GM21526 (cell line): Measurements from ENCODE around the gene KDM5A.
"Not testable (repeated sequence)": the region's sequence is repeated elsewhere in the genome, so short reads cannot be mapped to it uniquely, and the experiment has no call there.

ENCODE experiments used
- ATAC-seq: cut with Tn5 transposase; IDR thresholded peaks from one replicate; pipeline ENCODE4 v1.9.1; 2021; ENCODE audit warnings: moderate library complexity; ENCODE audit not compliant: unreplicated experiment, low FRiP score

KDM5A gene

DNA sequence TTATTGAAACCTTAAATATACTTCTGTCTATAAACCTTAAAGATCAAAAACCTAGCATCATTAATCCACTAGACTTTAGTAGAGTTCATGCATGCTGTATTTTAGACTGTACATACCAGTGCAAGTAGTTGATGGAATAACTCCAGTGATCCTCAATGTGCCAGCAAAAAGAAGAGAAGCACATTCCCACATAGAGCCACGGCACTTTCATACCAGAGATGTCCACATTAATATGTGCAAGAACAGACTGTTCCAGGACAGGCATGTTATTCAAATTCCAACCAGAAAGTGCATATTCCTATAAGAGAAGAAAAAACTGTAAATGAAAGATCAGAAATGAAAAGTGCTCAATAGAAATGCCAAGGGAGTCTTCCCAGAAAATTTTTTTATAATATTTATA, 55.0 kb downstream of the KDM5A start:
- ATAC-seq: no peak

DNA sequence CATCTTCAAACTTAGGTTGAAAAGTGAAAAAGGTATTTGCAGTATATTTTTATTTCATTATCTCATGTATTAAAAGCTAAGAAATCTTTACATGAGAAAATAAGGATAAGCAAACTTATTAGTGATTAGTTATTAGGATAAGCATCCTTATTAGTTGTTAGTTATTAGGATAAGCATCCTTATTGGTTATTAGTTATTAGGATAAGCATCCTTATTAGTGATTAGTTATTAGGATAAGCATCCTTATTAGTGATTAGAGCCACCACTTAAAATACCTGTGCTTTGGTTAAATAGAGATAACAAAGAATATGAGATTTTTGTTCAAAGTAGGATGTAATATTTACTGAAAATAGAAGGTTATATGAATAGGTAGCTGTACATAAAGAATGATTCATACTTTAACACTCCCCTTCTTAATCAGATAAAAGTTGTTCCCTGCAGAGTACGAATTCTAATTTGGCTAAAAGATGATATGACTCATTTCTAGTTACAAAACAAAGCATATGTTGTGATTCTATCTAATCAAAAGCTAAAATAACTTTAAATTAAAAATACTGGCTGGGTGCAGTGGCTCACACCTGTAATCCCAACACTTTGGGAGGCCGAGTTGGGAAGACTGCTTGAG, 56.4 kb downstream of the KDM5A start:
- ATAC-seq: no peak

DNA sequence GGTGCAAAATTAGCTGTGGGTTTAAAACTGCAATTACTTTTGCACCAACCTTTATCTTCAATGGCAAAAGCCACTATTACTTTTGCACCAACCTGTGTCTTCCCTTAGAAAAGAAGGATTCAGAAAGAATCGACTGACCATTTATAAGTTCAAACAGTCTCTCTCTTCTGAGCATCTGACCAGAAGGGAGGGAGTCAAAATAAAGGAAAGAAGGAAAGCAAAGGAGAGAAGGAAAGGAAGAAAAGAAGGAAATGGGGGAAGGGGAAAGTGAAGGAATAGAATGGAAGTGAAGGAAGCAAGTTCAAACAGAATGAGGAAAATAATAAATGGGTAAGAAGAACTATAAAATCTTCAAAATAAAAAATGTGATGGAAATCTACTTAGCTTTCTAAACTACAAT, 57.8 kb downstream of the KDM5A start:
- ATAC-seq: no peak

DNA sequence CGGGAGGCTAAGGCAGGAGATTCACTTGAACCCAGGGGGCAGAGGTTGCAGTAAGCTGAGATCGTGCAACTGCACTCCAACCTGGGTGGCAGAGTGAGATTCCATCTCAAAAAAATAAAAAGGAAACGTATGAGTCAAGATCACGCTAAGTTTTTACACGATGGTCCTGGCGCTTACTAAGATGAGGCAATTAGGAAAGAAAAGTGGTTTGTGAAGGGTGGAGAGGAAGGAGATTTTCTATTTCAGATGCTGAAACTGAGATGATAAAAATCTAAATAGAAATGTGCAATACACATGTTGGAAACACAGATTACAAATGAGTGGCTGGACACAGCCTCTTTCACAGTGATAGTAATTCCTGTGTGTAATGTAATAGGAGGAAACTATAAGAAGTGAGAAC, 63.2 kb downstream of the KDM5A start:
- no peak for ATAC-seq

DNA sequence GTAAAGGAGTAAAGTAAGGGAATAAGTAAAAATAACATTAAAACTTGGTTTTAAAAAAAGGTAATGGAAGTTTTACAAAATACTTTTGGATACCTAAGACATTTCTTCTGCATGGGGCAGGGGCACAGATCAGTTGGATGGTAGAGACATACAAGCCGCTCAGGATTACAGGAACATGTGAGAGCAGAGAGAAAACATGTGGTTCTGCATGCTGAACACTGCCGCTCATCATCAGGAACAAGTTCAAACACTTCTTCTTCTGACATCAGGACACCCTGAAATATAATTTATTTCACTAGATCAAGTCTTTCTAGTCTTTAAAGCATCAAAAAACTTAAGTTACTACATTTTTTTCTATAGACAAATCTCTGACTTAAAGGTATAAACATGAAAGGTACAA, 65.6 kb downstream of the KDM5A start:
- no peak for ATAC-seq

DNA sequence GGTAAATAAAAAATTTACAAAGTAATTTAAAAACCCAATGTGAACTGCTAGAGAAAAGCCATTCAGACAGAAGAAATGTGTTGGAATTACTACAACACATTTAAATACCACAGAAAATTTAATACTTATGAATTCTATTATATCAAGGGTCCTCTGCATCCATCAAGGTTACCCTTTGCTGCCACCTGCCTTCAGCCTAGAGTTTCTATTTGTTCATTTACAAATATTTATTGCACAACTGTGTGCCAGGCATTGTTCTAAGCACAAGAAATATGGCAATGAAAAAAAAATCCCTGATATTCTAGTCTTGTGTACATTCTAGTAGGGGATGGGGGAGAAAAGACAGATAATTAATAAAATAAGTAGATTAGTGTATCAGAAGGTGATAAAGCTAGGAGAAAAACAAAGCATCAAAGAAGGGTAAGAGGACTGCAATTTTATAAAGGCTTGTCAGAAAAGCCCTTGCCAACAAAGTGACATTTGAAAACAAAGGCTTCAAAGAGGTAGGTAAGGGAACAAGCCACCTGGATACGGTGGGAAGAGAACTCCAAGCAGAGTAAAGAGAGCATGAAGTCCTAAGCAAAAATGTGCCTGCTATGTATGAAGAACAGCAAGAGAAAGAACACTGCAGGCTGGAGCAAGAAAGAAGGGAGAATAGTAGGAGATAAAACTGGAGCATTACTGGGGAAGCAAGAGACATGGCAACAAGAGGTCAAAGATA, 67.4 kb downstream of the KDM5A start:
- ATAC-seq: no peak

DNA sequence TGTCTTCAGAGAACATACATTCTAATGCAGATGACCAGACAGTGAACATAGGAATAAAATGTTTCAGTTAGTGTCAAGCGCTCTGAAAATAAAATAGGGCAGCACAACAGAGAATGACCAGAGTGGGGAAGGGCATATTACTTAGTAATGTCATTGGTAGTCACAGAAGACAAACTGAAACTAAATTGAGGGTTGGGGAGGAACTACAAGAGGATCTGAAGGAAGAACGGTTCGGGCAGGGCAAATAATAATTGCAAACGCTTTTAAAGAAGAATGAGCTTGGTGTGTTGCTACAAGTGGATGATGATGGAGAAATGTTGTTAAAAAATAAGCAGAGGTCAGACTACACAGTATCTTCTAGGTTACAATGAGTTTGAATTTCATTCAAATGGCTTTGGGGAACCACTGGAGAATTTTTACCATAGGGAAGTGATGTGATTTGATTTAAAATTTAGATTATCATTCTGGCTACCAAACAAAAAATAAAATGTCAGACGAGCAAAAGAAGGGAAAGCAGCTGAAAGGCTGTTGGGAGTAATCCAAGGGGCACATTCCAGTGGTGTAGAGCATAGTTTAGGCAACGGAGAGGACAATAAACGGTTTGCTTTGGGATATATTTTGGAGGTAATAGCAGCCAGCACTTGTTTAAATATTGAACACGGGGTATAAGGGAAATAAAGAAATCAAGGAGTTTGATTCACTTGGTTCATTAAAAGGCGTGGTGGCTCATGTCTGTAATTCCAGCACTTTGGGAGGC, 70.2 kb downstream of the KDM5A start:
- no peak for ATAC-seq

DNA sequence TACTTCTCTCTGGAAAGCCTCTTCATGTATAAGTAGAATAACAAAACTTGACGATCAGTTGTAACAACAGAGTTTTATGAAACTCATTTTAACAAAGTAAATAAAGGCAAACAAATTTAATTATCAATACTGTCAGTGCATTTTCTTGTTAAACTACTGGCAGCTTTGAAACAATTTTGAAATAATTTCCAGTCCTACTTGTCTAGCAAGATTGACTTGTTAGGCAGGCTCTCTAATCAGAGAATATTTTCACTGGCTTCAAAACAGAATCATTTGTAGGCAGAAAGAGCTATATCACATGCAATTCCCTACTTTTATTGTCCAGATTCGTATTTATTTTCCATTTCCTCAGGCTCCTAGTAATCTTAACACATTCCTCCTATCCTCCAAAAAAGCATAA, 80.6 kb downstream of the KDM5A start:
- no peak for ATAC-seq

DNA sequence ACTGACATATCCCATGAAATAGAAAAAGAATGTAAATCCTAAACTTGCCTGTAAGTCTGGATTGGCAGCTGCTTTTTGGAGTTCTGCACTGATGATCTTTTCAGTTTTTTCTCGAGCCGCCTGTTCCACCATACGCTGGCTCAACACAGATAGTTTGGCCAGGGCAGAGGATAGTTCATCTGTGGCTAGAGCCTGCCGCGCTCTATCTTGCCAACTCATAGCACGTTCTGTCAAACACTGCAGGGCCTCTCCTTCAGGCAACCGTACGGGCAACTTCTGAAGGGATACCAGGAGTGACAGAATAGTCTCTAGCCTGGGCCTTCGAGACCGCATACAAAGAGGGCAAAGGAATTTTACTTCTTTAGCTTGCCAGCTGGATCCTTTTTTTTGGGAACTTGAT, 81.7 kb downstream of the KDM5A start:
- ATAC-seq: no peak

DNA sequence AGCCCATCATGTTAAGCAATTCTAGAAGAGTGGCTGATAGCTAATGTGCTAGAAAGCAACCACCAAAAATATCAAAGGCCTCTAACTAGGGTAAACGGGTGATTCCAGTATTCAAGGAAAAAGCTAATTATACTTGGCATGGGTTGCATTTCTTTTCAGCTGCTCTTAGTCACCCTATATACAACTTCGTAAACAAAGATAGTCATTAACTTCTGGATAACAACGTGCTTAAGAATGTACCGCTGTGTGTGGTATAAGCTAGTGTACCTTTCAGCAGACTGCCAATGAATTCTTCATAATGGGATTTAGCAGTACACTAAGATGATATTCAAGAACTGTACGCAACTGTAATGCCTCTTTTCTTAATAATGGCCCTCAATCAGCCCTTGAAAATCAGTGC, 84.3 kb downstream of the KDM5A start:
- no peak for ATAC-seq

DNA sequence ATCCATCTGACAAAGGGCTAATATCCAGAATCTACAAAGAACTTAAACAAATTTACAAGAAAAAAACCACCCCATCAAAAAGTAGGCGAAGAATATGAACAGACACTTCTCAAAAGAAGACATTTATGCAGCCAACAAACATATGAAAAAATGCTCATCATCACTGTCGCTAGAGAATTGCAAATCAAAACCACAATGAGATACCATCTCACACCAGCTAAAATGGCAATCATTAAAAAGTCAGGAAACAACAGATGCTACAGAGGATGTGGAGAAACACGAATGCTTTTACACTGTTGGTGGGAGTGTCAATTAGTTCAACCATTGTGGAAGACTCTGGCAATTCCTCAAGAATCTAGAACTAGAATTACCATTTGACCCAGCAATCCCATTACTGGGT, 86.4 kb downstream of the KDM5A start:
- not testable (repeated sequence) for ATAC-seq

DNA sequence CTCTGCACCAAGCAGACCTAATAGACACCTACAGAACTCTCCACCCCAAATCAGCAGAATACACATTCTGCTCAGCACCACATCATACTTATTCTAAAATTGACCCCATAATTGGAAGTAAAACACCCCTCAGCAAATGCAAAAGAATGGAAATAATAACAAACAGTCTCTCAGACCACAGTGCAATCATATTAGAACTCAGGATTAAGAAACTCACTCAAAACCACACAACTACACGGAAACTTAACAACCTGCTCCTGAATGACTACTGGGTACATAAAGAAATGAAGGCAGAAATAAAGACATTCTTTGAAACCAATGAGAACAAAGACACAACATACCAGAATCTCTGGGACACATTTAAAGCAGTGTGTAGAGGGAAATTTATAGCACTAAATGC, 89.0 kb downstream of the KDM5A start:
- not testable (repeated sequence) for ATAC-seq

DNA sequence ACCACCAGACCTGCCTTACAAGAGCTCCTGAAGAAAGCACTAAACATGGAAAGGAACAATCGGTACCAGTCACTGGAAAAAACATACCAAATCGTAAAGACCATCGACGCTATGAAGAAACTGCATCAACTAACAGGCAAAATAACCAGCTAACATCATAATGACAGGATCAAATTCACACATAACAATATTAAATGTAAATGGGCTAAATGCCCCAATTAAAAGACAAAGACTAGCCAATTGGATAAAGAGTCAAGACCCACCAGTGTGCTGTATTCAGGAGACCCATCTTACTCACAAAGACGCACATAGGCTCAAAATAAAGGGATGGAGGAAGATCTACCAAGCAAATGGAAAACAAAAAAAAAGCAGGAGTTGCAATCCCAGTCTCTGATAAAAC, 89.6 kb downstream of the KDM5A start:
- ATAC-seq: not testable (repeated sequence)

DNA sequence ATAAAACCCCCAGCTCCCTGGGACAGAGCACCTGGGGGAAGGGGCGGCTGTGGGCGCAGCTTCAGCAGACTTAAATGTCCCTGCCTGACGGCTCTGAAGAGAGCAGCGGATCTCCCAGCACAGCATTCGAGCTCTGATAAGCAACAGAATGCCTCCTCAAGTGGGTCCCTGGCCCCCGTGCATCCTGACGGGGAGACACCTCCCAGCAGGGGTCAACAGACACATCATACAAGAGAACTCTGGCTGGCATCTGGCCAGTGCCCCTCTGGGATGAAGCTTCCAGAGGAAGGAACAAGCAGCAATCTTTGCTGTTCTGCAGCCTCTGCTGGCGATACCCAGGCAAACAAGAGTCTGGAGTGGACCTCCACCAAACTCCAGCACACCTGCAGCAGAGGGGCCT, 91.1 kb downstream of the KDM5A start:
- not testable (repeated sequence) for ATAC-seq

DNA sequence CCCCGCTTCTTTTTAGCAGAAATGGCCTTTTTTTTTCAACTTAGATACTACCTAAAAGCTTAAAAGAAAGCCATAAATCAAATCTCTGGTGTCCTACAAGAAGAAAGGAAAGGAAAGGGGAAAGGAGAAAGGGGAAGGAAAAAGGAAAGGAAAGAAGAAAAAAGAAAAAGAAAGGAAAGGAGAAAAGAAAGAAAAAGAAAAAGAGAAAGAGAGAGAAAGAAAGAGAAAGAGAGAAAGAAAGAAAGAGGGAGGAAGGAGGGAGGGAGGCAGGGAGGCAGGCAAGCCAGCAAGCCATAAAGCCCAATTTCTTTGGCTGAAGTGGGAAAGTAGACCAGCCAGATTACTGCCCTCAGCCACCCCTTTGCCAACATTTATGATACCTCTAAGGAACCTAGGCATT, 94.0 kb downstream of the KDM5A start:
- ATAC-seq: no peak

DNA sequence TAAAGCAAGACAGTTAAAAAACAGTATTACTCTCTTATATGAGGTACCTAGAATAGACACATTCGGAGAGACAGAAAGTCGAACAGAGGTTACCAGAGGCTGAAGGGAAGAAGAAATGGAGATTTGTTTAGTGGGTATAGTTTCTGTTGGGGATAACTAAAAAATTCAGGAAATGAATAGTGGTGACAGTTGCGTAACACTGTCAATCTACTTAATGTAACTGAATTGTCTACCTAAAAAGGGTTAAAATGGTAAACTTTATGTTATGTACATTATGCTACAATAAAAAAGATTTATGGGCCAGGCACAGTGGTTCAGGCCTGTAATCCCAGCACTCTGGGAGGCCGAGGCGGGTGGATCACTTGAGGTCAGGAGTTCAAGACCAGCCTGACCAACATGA, 95.9 kb downstream of the KDM5A start:
- no peak for ATAC-seq

DNA sequence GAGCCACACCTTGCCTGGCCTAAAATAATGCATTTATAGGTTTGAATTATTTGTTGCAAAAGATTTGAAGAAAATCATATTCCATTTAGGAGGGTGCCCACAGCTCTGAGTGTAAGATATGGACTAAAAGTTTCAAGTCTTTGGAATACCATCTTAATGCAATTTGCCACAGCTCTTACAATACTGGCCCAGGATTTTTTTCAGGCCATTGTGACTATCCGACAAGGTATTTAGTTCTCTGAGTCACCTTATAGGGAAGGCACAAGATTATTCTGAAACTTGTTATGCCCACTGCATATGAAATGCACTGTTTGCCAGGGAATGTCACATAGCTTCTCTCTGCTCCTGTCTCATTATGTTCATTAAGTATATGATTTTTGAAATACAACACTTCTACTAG, 96.9 kb downstream of the KDM5A start:
- ATAC-seq: no peak

DNA sequence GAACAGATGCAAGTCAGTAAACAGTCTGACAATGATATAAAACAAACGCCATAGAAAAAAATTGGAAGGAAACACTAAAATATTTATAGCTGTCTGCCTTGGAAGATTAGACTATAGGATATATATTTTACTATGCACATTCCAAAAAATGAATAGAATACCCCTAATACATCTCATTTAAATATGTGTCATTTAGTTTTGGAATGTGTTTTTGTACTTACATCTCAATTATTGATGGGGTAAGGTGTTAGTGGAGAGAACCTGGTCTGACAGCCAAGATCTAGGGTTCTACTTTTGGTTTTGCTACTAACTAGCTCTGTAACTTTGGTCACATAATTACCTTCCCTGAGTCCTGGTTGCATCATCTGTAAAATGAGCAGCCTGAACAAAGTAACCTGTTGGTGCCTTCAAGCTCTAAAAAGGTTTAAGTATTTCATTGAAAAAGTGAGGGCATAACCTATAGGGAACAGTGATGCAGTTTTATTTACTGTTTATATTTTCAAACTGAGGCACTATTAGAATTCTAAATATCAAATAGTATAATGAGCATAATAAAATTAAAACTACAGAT, 97.9 kb downstream of the KDM5A start:
- no peak for ATAC-seq

DNA sequence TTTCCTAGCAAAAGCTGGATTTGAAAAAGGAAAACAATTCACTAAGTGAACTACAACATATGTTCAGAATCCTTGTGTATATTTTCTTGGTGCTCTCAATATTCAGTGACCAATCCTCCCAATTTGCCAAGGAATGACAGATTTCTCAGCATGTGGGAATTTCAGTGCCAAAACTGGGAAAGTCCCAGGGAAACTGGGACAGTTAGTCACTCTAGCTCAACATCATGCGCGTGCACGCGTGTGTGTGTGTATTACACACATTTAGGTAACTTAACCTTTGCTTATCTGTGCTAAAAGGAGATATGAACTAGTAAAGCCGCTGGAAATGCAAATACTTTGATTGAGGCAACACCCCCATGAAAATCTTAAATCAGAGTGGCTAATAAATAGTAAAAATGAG, 100.4 kb downstream of the KDM5A start:
- ATAC-seq: no peak

DNA sequence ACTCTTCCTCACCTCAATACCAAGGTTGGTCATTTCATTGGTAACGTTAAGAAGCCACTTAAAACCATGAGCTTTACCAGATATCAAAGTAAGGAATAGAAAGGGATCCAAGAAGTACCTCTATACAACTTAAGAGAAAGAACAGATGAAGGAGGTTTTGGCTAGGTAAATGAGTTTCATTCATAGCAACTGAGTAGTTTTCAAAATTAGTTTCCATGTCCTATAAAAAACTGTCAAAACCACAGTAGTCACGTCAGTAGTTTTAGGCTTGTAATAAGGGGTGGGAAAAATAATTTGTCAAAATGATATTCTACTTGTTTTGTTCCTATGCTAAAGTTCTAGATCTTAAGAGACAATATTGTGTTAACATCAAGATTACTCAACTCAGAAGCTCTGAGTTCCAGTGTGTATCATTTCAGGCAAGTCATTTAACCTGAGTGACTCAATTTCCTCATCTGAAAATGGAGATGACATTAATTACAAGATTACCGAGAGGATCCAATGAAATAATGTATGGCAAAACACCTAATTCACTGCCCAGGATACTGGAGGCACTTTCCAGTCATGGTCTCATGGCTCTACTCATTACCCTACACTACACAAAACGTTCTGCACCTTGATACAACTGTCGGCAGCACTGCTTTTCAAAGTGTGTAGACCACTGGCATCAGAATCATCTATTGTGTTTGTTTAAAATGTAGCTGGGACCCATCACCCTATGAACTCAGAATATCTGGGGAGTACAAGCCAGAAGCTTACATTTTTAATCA, 102.4 kb downstream of the KDM5A start:
- ATAC-seq: no peak

DNA sequence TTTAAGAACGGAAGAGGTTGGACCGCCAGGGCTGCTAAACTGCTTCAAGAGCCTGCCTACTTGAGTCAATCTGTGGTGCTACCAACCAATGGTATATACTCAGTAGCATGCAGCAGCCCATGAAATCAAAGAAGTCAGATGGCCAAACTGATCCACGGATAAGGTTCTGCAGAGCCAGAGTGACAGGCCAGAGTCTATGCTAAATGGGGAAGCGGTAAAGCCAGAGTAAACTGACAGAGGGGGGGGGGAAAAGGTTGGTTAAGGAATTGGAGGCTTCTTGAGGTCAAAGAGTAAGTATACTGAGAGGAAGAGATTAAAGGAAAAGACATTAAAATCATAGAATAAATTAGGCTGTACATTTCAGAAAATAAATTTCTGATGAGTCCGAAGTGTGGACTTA, 111.1 kb downstream of the KDM5A start:
- no peak for ATAC-seq
